Measurements from ENCODE around the gene NCBP3. TPM values are rescaled to one million over a fixed set of nuclear protein-coding genes. Genes with fewer than 3 reads are reported as not detected.
A peak's percentile ranks its signal among the peaks of the same experiment; 100 is the strongest.

NCBP3 gene
- total and polyA plus RNA-seq, 2 of the 4 experiments (the other 2 are of a cell fraction) = 10.8 to 13.5 TPM

GRCh38 chr17:3815925-3816324 lies 30.1 kb downstream of the NCBP3 start:
- Histone ChIP-seq H3K4ac (ENCODE audit: low read depth, low read length) (no peak overlapping the region), H3K9me1 (ENCODE audit: insufficient read depth, low read length) (peaks cover 3% of the 10 kb centered on the region; the same call in 1 of the 2 replicates), H3K4me3 (ENCODE audit: insufficient read depth, low read depth, low read length) (no peak overlapping the region), H3K23ac (ENCODE audit: low read depth, low read length) (no peak overlapping the region), H3K14ac (replicated peaks; ENCODE audit: low read depth, low read length) (no peak overlapping the region), H2BK20ac (ENCODE audit: low read depth, low read length) (no peak overlapping the region), H4K8ac (ENCODE audit: low read depth in 2 of 2, low read length in 2 of 2) (no peak overlapping the region), H4K20me1 (ENCODE audit: insufficient read depth, low read length) (no peaks in the 10 kb centered on the region), H3K36me3 (ENCODE audit: control insufficient read depth, insufficient read depth, low read length) (peaks cover 47% of the 10 kb centered on the region), H4K5ac (ENCODE audit: low read depth, low read length) (no peak overlapping the region), H3K56ac (ENCODE audit: extremely low read depth, insufficient read depth, low read length) (no peak overlapping the region), H3K9me3 (ENCODE audit: control insufficient read depth, insufficient read depth, low read length) (no peaks in the 10 kb centered on the region), H2AK5ac (ENCODE audit: low read depth, low read length) (no peak overlapping the region), H2BK5ac (ENCODE audit: low read depth, low read length, poor library complexity, severe bottlenecking) (no peak overlapping the region), H3K79me1 (ENCODE audit: low read depth in 1 of 2, low read length in 2 of 2) (peaks cover 3 to 6% of the 10 kb centered on the region in 2 experiments; a peak in 1 of 4 replicates), H3K27me3 (ENCODE audit: control insufficient read depth, insufficient read depth, low read length) (no peaks in the 10 kb centered on the region), H3K4me2 (ENCODE audit: low read depth, low read length) (no peak overlapping the region), H3K4me1 (ENCODE audit: control insufficient read depth, insufficient read depth, low read length) (no peaks in the 10 kb centered on the region), H3K18ac (ENCODE audit: low read depth, low read length) (no peak overlapping the region), H2BK15ac (ENCODE audit: low read depth, low read length) (no peak overlapping the region), H2AFZ (replicated peaks; ENCODE audit: low read length, poor library complexity) (no peak overlapping the region), H4K91ac (ENCODE audit: insufficient read depth, low read depth, low read length) (no peak overlapping the region), H2AK9ac (replicated peaks; ENCODE audit: low read depth, low read length, poor library complexity) (no peak overlapping the region), H3K9ac (ENCODE audit: low read depth, low read length) (no peak overlapping the region), H3K27ac (ENCODE audit: insufficient read depth, low read length) (no peak overlapping the region), H2BK120ac (ENCODE audit: low read depth, low read length) (no peak overlapping the region)
- ATAC-seq (ENCODE audit: low read depth) (no peak), DNase-seq (no peak)
- TF ChIP-seq BHLHE40 (IDR thresholded peaks at IDR 0.05; ENCODE audit: low read depth, low read length) (no peak), SMC3 (IDR thresholded peaks at IDR 0.05; ENCODE audit: low read depth, low read length) (peak; percentile 23; the same call in 1 of the 2 replicates)
- in situ Hi-C loops (cut with MboI; ENCODE audit: low sequenced_read_pairs) (loop anchor here (25.0 kb wide), 1 partner anchor 779 kb away; no protein-coding TSS in a partner anchor), intact Hi-C loops (cut with micrococcal nuclease) (no loop called here), dilution Hi-C loops (cut with HindIII; ENCODE audit: low sequenced_read_pairs, unreplicated experiment) (no loop called here)
- WGBS, 2 experiments (ENCODE audit: extremely low coverage in 2 of 2, insufficient read length in 1 of 2) = no CpG with 5 or more reads among the region's 7 CpGs
- no TSS peak for BruUV-seq (replicated peaks)
- ChIA-PET POLR2A (ENCODE audit: unreplicated experiment) (no interaction called here), CTCF (no interaction called here)

Measured in IMR-90 (cell line).